Panc1 (cell line): ENCODE measurements around the gene GRIK1. TPM values are rescaled to one million over a fixed set of nuclear protein-coding genes. Genes with fewer than 3 reads are reported as not detected.

Source experiments
- ATAC-seq: fragments of 200-7000 bp; cut with Tn5 transposase; 2 replicates; pipeline ENCODE4 v1.9.1; 2020; ENCODE audit warnings: mild to moderate bottlenecking, moderate library complexity
- BruUV-seq: library from RNA; stranded (reverse); fragments of 400-500 nt; replicated peaks from 2 replicates; lab custom pipeline; 2021; lab: Mats Ljungman, UMichigan
- CTCF ChIA-PET: fragments of 300-600 bp; sonication (Branson Sonifier 250); formaldehyde crosslinking; loops from one replicate; lab custom pipeline; 2022; ENCODE audit warnings: antibody characterized with exemption; lab: Charles Lee
- POLR2A ChIA-PET: fragments of 300-600 bp; sonication (Branson Sonifier 250); formaldehyde crosslinking; loops from one replicate; lab custom pipeline; 2022; ENCODE audit warnings: antibody characterized with exemption; lab: Charles Lee
- DNase-seq: peaks from one replicate; pipeline ENCODE4 v3.0.0-alpha.2; 2010; ENCODE audit warnings: low read depth, low spot score
- H3K27ac ChIP-seq: 2 replicates; pipeline ENCODE4 v1.5.1; 2011; ENCODE audit warnings: mild to moderate bottlenecking, low read length, inconsistent platforms
- H3K27me3 ChIP-seq: fragments of 200-500 bp; sonication (Bioruptor generic); 2 replicates; pipeline ENCODE4 v1.6.0; 2014; ENCODE audit warnings: low read length, inconsistent platforms; ENCODE audit not compliant: control insufficient read depth, insufficient read depth
- H3K36me3 ChIP-seq: fragments of 200-500 bp; sonication (Bioruptor generic); 2 replicates; pipeline ENCODE4 v1.5.1; 2014; ENCODE audit warnings: inconsistent platforms, mild to moderate bottlenecking, low read length, moderate library complexity; ENCODE audit not compliant: control insufficient read depth, insufficient read depth
- H3K4me1 ChIP-seq: 2 replicates; pipeline ENCODE4 v1.5.1; 2011; ENCODE audit warnings: inconsistent platforms, mild to moderate bottlenecking, low read length, moderate library complexity; ENCODE audit not compliant: control insufficient read depth, insufficient read depth
- H3K4me3 ChIP-seq, 2 experiments: 2 replicates each; pipeline ENCODE4 v1.5.1; 2011 to 2012; ENCODE audit warnings: low read depth in 2 of 2, low read length in 2 of 2, mild to moderate bottlenecking in 2 of 2, inconsistent platforms in 1 of 2, moderate library complexity in 1 of 2
- H3K9me3 ChIP-seq: fragments of 200-500 bp; sonication (Bioruptor generic); 2 replicates; pipeline ENCODE4 v1.5.1; 2014; ENCODE audit warnings: low read depth, mild to moderate bottlenecking, inconsistent platforms, low read length, moderate library complexity; ENCODE audit not compliant: control insufficient read depth, insufficient read depth
- CTCF ChIP-seq: fragments of 450-650 bp; IDR thresholded peaks from 2 replicates; pipeline ENCODE4 v1.5.1; 2017; ENCODE audit warnings: mild to moderate bottlenecking
- POLR2AphosphoS5 ChIP-seq: IDR thresholded peaks from 2 replicates; pipeline ENCODE4 v1.6.1; 2012; ENCODE audit warnings: mild to moderate bottlenecking, low read depth, low read length, moderate library complexity
- REST ChIP-seq, 2 experiments: IDR thresholded peaks; 2 replicates each; pipeline ENCODE4 v1.6.1; 2011 to 2012; ENCODE audit warnings: low read depth in 2 of 2, control low read depth in 1 of 2, low read length in 1 of 2, mild to moderate bottlenecking in 1 of 2, moderate library complexity in 1 of 2; ENCODE audit not compliant: insufficient read depth in 1 of 2
- SIN3A ChIP-seq: IDR thresholded peaks from 2 replicates; pipeline ENCODE4 v1.6.1; 2012; ENCODE audit warnings: low read depth, mild to moderate bottlenecking, low read length, moderate library complexity, borderline replicate concordance; ENCODE audit not compliant: insufficient read depth
- TCF7L2 ChIP-seq: IDR thresholded peaks from 2 replicates; pipeline ENCODE4 v1.6.1; 2011; ENCODE audit warnings: mild to moderate bottlenecking, low read depth, low read length, inconsistent platforms
- in situ Hi-C: cut with HindIII; loops from 2 replicates; pipeline ENCODE4 v1.10.0; 2016; ENCODE audit warnings: low sequenced_read_pairs, low pct_unique_long_range_greater_than_20kb
- intact Hi-C: fragments of 100-400 bp; cut with micrococcal nuclease; formaldehyde crosslinking; loops from one replicate; pipeline ENCODE4 v1.10.0; 2022; ENCODE audit not compliant: unreplicated experiment
- total RNA-seq: library from RNA; stranded (reverse); gene quantifications from one replicate; pipeline ENCODE4 v1.2.1, GENCODE V29; 2021; ENCODE audit not compliant: unreplicated experiment

GRIK1 gene
- total RNA-seq, 1 experiment from 2014 or later = not detected

GRCh38 chr21:29726044-29726443 is 213.8 kb downstream of the GRIK1 start:
- BruUV-seq = no TSS peak
- DNase-seq (no peak), ATAC-seq (no peak)
- Histone ChIP-seq H3K27ac (no peak overlapping the region), H3K36me3 (no peaks in the 10 kb centered on the region), H3K27me3 (no peaks in the 10 kb centered on the region), H3K4me3 (no peak overlapping the region), H3K9me3 (no peaks in the 10 kb centered on the region), H3K4me1 (no peaks in the 10 kb centered on the region)
- POLR2A ChIA-PET = no interaction called here
- TF ChIP-seq SIN3A = no peak
- TF ChIP-seq TCF7L2 = no peak
- no peak for TF ChIP-seq REST (IDR thresholded peaks at IDR 0.05; ENCODE audit: insufficient read depth in 1 of 2, low read depth in 2 of 2, low read length in 1 of 2)
- TF ChIP-seq POLR2AphosphoS5 = no peak
- no peak for TF ChIP-seq CTCF
- in situ Hi-C loops = no loop called here
- intact Hi-C loops = no loop called here
- CTCF ChIA-PET = no interaction called here

GRCh38 chr21:29725025-29725736 is 214.6 kb downstream of the GRIK1 start:
- TF ChIP-seq SIN3A = no peak
- no peak for TF ChIP-seq CTCF
- TF ChIP-seq POLR2AphosphoS5 = no peak
- no peak for TF ChIP-seq TCF7L2
- TF ChIP-seq REST (IDR thresholded peaks at IDR 0.05; ENCODE audit: insufficient read depth in 1 of 2, low read depth in 2 of 2, low read length in 1 of 2) = no peak
- no peaks in the 10 kb centered on the region for H3K9me3 ChIP-seq
- H3K4me1 ChIP-seq = no peaks in the 10 kb centered on the region
- ATAC-seq (no peak), DNase-seq (no peak)
- H3K27ac ChIP-seq = no peak overlapping the region
- no peak overlapping the region for H3K4me3 ChIP-seq
- no TSS peak for BruUV-seq
- CTCF ChIA-PET = no interaction called here
- no peaks in the 10 kb centered on the region for H3K27me3 ChIP-seq
- POLR2A ChIA-PET = no interaction called here
- in situ Hi-C loops = no loop called here
- H3K36me3 ChIP-seq = no peaks in the 10 kb centered on the region
- intact Hi-C loops = no loop called here
